Skeletal muscle cell (primary cell): ENCODE data around the gene GEMIN5.
"Not testable (repeated sequence)": the region's sequence is repeated elsewhere in the genome, so short reads cannot be mapped to it uniquely, and the experiment has no call there.

Experiments used
- DNase-seq: peaks from one replicate; pipeline ENCODE4 v3.0.0-alpha.2; 2010; ENCODE audit warnings: low read depth
- H3K4me3 ChIP-seq: 2 replicates; pipeline ENCODE4 v1.5.1; 2011; ENCODE audit warnings: low read depth, mild to moderate bottlenecking, control low read depth, low read length, moderate library complexity

The GEMIN5 gene

GRCh38 chr5:154944716-154945115 is 6.7 kb upstream of the GEMIN5 start:
- H3K4me3 ChIP-seq = no peak overlapping the region
- no peak for DNase-seq

- no peak overlapping the region for H3K4me3 ChIP-seq
- DNase-seq = no peak
Observed at GRCh38 chr5:154943527-154943926, 5.5 kb upstream of the GEMIN5 start.

- peak within 1 kb of the TSS; percentile 86 for H3K4me3 ChIP-seq
- peak; percentile 78 for DNase-seq
Observed at GRCh38 chr5:154940772-154941620, 3.0 kb upstream of the GEMIN5 start, which contains the start of gene MRPL22. Gene MRPL22, plus strand, starts transcription at chr5:154941073. Its CDS starts 38 bp downstream, at chr5:154941111.

- no peak for DNase-seq
- H3K4me3 ChIP-seq = peak overlapping the region; percentile 86
Observed at GRCh38 chr5:154940375-154940771, 2.4 kb upstream of the GEMIN5 start.

- not testable (repeated sequence) for H3K4me3 ChIP-seq, DNase-seq
Observed at GRCh38 chr5:154939387-154939786, 1.4 kb upstream of the GEMIN5 start.

GRCh38 chr5:154937186-154937717 is 759 bp downstream of the GEMIN5 start:
- no peak for DNase-seq
- peak overlapping the region; percentile 91 for H3K4me3 ChIP-seq

GRCh38 chr5:154934881-154935280 is 3.1 kb downstream of the GEMIN5 start:
- no peak overlapping the region for H3K4me3 ChIP-seq
- no peak for DNase-seq

- H3K4me3 ChIP-seq = no peak overlapping the region
- no peak for DNase-seq
Observed at GRCh38 chr5:154933537-154933936, 4.5 kb downstream of the GEMIN5 start.

GRCh38 chr5:154923441-154924430 is 14.3 kb downstream of the GEMIN5 start:
- DNase-seq = no peak
- H3K4me3 ChIP-seq = no peak overlapping the region

GRCh38 chr5:154917757-154918156 is 20.3 kb downstream of the GEMIN5 start:
- DNase-seq = no peak
- H3K4me3 ChIP-seq = no peak overlapping the region

GRCh38 chr5:154916874-154917273 is 21.1 kb downstream of the GEMIN5 start:
- no peak overlapping the region for H3K4me3 ChIP-seq
- no peak for DNase-seq

GRCh38 chr5:154905601-154906000 is 32.4 kb downstream of the GEMIN5 start:
- H3K4me3 ChIP-seq, DNase-seq: not testable (repeated sequence)

- H3K4me3 ChIP-seq = no peak overlapping the region
- DNase-seq = no peak
Observed at GRCh38 chr5:154901913-154902312, 36.1 kb downstream of the GEMIN5 start.

GRCh38 chr5:154901276-154901675 is 36.7 kb downstream of the GEMIN5 start:
- DNase-seq = peak; percentile 19
- H3K4me3 ChIP-seq = no peak overlapping the region

GRCh38 chr5:154900066-154900465 is 37.9 kb downstream of the GEMIN5 start:
- DNase-seq = no peak
- no peak overlapping the region for H3K4me3 ChIP-seq

- H3K4me3 ChIP-seq = no peak overlapping the region
- no peak for DNase-seq
Observed at GRCh38 chr5:154899151-154899816, 38.7 kb downstream of the GEMIN5 start.

GRCh38 chr5:154898210-154898609 is 39.8 kb downstream of the GEMIN5 start:
- no peak overlapping the region for H3K4me3 ChIP-seq
- no peak for DNase-seq

GRCh38 chr5:154896562-154897165 is 41.3 kb downstream of the GEMIN5 start:
- no peak overlapping the region for H3K4me3 ChIP-seq
- no peak for DNase-seq
